ENCODE data around the gene LAMA2. TPM values are rescaled to one million over a fixed set of nuclear protein-coding genes. Genes with fewer than 3 reads are reported as not detected.
A peak's percentile ranks its signal among the peaks of the same experiment; 100 is the strongest.

LAMA2 gene
- total RNA-seq, 1 donor from 2014 or later = 1.8 TPM

GRCh38 chr6:128885381-128885780 is 2.4 kb downstream of the LAMA2 start:
- DNase-seq (ENCODE audit: low read depth) (no peak), FAIRE-seq (no peak)
- no peak overlapping the region for H3K9ac ChIP-seq (ENCODE audit: low read length)
- H3K4me1 ChIP-seq (ENCODE audit: insufficient read depth, low read length) = no peaks in the 10 kb centered on the region
- Mint-ChIP-seq H3K9me3 (ENCODE audit: unreplicated experiment) (no peaks in the 10 kb centered on the region), H3K4me1 (ENCODE audit: low read depth, unreplicated experiment) (peaks cover 1% of the 10 kb centered on the region), H3K27me3 (ENCODE audit: low read depth, unreplicated experiment) (no peaks in the 10 kb centered on the region), H3K27ac (ENCODE audit: unreplicated experiment) (no peak overlapping the region), H3K4me3 (ENCODE audit: unreplicated experiment) (no peak overlapping the region), H3K36me3 (ENCODE audit: low read depth, unreplicated experiment) (no peaks in the 10 kb centered on the region)
- H3K27me3 ChIP-seq (ENCODE audit: insufficient read depth, low read length) = no peaks in the 10 kb centered on the region
- no peaks in the 10 kb centered on the region for H3K36me3 ChIP-seq (ENCODE audit: insufficient read depth, low read length)
- no peaks in the 10 kb centered on the region for H3K9me3 ChIP-seq (ENCODE audit: insufficient read depth, low read depth, low read length)
- no peak overlapping the region for H2AFZ ChIP-seq (ENCODE audit: low read depth, low read length)
- TF ChIP-seq CTCF (IDR thresholded peaks at IDR 0.05; ENCODE audit: insufficient read depth, low read depth, low read length) = no peak
- no peak for TF ChIP-seq EZH2 (IDR thresholded peaks at IDR 0.05; ENCODE audit: insufficient read depth, low read length)
- no peaks in the 10 kb centered on the region for H3K79me2 ChIP-seq (ENCODE audit: insufficient read depth, low read length)
- no peak overlapping the region for H3K4me3 ChIP-seq (ENCODE audit: insufficient read depth, low read depth, low read length)
- H3K27ac ChIP-seq (ENCODE audit: low read depth, low read length) = no peak overlapping the region
- peak overlapping the region; percentile 0 for H3K4me2 ChIP-seq (ENCODE audit: low read length)
- no peaks in the 10 kb centered on the region for H4K20me1 ChIP-seq (ENCODE audit: insufficient read depth, low read length)

DNA sequence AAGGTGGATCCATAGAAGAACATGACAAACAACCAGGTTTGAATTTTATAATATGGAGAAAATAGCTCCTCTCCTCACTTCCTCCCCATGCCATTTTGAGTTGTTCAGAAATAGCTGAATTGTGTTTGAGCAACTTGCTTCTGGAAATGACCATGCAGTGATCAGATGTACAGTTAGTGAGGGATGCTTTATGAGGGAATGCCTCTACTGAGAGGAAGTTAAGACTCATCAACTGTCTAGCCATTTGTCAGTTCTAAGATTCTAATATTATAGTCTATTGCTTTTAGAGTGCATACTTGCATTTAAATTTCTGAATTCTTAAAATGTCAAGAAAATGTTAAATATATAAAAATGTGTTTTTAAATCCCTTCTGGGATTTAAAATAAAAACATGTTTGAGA is 3.8 kb downstream of the LAMA2 start:
- no peak for FAIRE-seq
- H3K27ac ChIP-seq (ENCODE audit: low read depth, low read length) = no peak overlapping the region
- H3K9me3 ChIP-seq (ENCODE audit: insufficient read depth, low read depth, low read length) = no peaks in the 10 kb centered on the region
- H2AFZ ChIP-seq (ENCODE audit: low read depth, low read length) = no peak overlapping the region
- no peaks in the 10 kb centered on the region for H3K9me3 Mint-ChIP-seq (ENCODE audit: unreplicated experiment)
- H3K36me3 Mint-ChIP-seq (ENCODE audit: low read depth, unreplicated experiment) = no peaks in the 10 kb centered on the region
- no peaks in the 10 kb centered on the region for H3K27me3 ChIP-seq (ENCODE audit: insufficient read depth, low read length)
- no peak for TF ChIP-seq EZH2 (IDR thresholded peaks at IDR 0.05; ENCODE audit: insufficient read depth, low read length)
- TF ChIP-seq CTCF (IDR thresholded peaks at IDR 0.05; ENCODE audit: insufficient read depth, low read depth, low read length) = no peak
- H3K27me3 Mint-ChIP-seq (ENCODE audit: low read depth, unreplicated experiment) = no peaks in the 10 kb centered on the region
- H3K36me3 ChIP-seq (ENCODE audit: insufficient read depth, low read length) = no peaks in the 10 kb centered on the region
- no peak overlapping the region for H3K4me3 Mint-ChIP-seq (ENCODE audit: unreplicated experiment)
- H3K9ac ChIP-seq (ENCODE audit: low read length) = no peak overlapping the region
- no peak overlapping the region for H3K27ac Mint-ChIP-seq (ENCODE audit: unreplicated experiment)
- no peak overlapping the region for H3K4me3 ChIP-seq (ENCODE audit: insufficient read depth, low read depth, low read length)
- H3K4me2 ChIP-seq (ENCODE audit: low read length) = no peak overlapping the region
- DNase-seq (ENCODE audit: low read depth) = no peak
- peaks cover 1% of the 10 kb centered on the region for H3K4me1 Mint-ChIP-seq (ENCODE audit: low read depth, unreplicated experiment)
- H4K20me1 ChIP-seq (ENCODE audit: insufficient read depth, low read length) = no peaks in the 10 kb centered on the region
- no peaks in the 10 kb centered on the region for H3K79me2 ChIP-seq (ENCODE audit: insufficient read depth, low read length)
- no peaks in the 10 kb centered on the region for H3K4me1 ChIP-seq (ENCODE audit: insufficient read depth, low read length)

- TF ChIP-seq CTCF (IDR thresholded peaks at IDR 0.05; ENCODE audit: insufficient read depth, low read depth, low read length) (no peak), EZH2 (IDR thresholded peaks at IDR 0.05; ENCODE audit: insufficient read depth, low read length) (no peak)
- no peaks in the 10 kb centered on the region for H3K4me1 Mint-ChIP-seq (ENCODE audit: low read depth, unreplicated experiment)
- no peaks in the 10 kb centered on the region for H3K4me1 ChIP-seq (ENCODE audit: insufficient read depth, low read length)
- H3K9me3 Mint-ChIP-seq (ENCODE audit: unreplicated experiment) = no peaks in the 10 kb centered on the region
- no peaks in the 10 kb centered on the region for H3K79me2 ChIP-seq (ENCODE audit: insufficient read depth, low read length)
- no peak overlapping the region for H3K27ac Mint-ChIP-seq (ENCODE audit: unreplicated experiment)
- H3K4me3 Mint-ChIP-seq (ENCODE audit: unreplicated experiment) = no peak overlapping the region
- H3K9ac ChIP-seq (ENCODE audit: low read length) = no peak overlapping the region
- no peaks in the 10 kb centered on the region for H4K20me1 ChIP-seq (ENCODE audit: insufficient read depth, low read length)
- H3K4me2 ChIP-seq (ENCODE audit: low read length) = no peak overlapping the region
- no peak overlapping the region for H3K27ac ChIP-seq (ENCODE audit: low read depth, low read length)
- no peak for FAIRE-seq
- H3K36me3 ChIP-seq (ENCODE audit: insufficient read depth, low read length) = no peaks in the 10 kb centered on the region
- no peaks in the 10 kb centered on the region for H3K27me3 ChIP-seq (ENCODE audit: insufficient read depth, low read length)
- H3K27me3 Mint-ChIP-seq (ENCODE audit: low read depth, unreplicated experiment) = no peaks in the 10 kb centered on the region
- no peak for DNase-seq (ENCODE audit: low read depth)
- no peaks in the 10 kb centered on the region for H3K36me3 Mint-ChIP-seq (ENCODE audit: low read depth, unreplicated experiment)
- H3K4me3 ChIP-seq (ENCODE audit: insufficient read depth, low read depth, low read length) = no peak overlapping the region
- no peak overlapping the region for H2AFZ ChIP-seq (ENCODE audit: low read depth, low read length)
- H3K9me3 ChIP-seq (ENCODE audit: insufficient read depth, low read depth, low read length) = no peaks in the 10 kb centered on the region
Measured at GRCh38 chr6:128888444-128889175, 5.7 kb downstream of the LAMA2 start.
